GM12878 (cell line): ENCODE measurements around the gene ZNF880. TPM values are rescaled to one million over a fixed set of nuclear protein-coding genes. Genes with fewer than 3 reads are reported as not detected.

ENCODE experiments used
- ATAC-seq: fragments of 200-7000 bp; cut with Tn5 transposase; 3 replicates; pipeline ENCODE4 v1.9.1; 2020; ENCODE audit warnings: mild to moderate bottlenecking, moderate library complexity
- BruUV-seq: library from RNA; stranded (reverse); fragments of 400-500 nt; replicated peaks from 2 replicates; lab custom pipeline; 2021; lab: Mats Ljungman, UMichigan
- CTCF ChIA-PET: fragments of 300-600 bp; sonication (Branson Sonifier 250); formaldehyde crosslinking; extraction: SDS; loops from one replicate; lab custom pipeline; 2021; ENCODE audit warnings: inconsistent platforms; lab: Yijun Ruan, JAX
- POLR2A ChIA-PET: fragments of 350-600 bp; formaldehyde crosslinking; extraction: SDS; loops from one replicate; lab custom pipeline; 2021; ENCODE audit warnings: inconsistent platforms; lab: Charles Lee
- RAD21 ChIA-PET: fragments of 300-600 bp; sonication (Branson Sonifier 250); formaldehyde crosslinking; loops from one replicate; lab custom pipeline; 2023; ENCODE audit warnings: antibody characterized with exemption; ENCODE audit not compliant: unreplicated experiment; lab: Charles Lee
- SMC1A ChIA-PET: fragments of 300-600 bp; sonication (Branson Sonifier 250); formaldehyde crosslinking; loops from one replicate; lab custom pipeline; 2023; ENCODE audit not compliant: unreplicated experiment, uncharacterized antibody; lab: Charles Lee
- DNase-seq: peaks from one replicate; pipeline ENCODE4 v3.0.0-alpha.2; 2011; ENCODE audit warnings: low read depth, low spot score
- FAIRE-seq: peaks from 3 replicates; lab custom pipeline; 2011; peaks lifted over from hg19 to GRCh38; lab: Jason Lieb, UNC
- H2AFZ ChIP-seq: 2 replicates; pipeline ENCODE4 v1.6.0; 2011; ENCODE audit warnings: low read depth, low read length, control low read depth; ENCODE audit not compliant: control insufficient read depth
- H3K27ac ChIP-seq: 2 replicates; pipeline ENCODE4 v1.5.1; 2011; ENCODE audit warnings: control low read depth; ENCODE audit not compliant: control insufficient read depth, insufficient read depth
- H3K27me3 ChIP-seq, 2 experiments: replicated peaks in 1 of 2; 2 replicates each; pipeline versions ENCODE4 v1.6.0 to v1.6.1; 2011; ENCODE audit warnings: low read length in 1 of 2; ENCODE audit not compliant: control insufficient read depth in 2 of 2, insufficient read depth in 2 of 2
- H3K36me3 ChIP-seq, 2 experiments: 2 replicates each; pipeline ENCODE4 v1.5.1; 2011; ENCODE audit warnings: low read length in 1 of 2; ENCODE audit not compliant: control insufficient read depth in 2 of 2, insufficient read depth in 2 of 2
- H3K4me1 ChIP-seq: 2 replicates; pipeline ENCODE4 v1.6.1; 2011; ENCODE audit warnings: mild to moderate bottlenecking, low read length, moderate library complexity, mixed read lengths; ENCODE audit not compliant: control insufficient read depth, insufficient read depth
- H3K4me2 ChIP-seq: 2 replicates; pipeline ENCODE4 v1.6.0; 2011; ENCODE audit warnings: control low read depth; ENCODE audit not compliant: control insufficient read depth, insufficient read depth
- H3K4me3 ChIP-seq: fragments of 200-600 bp; sonication (generic); 2 replicates; pipeline ENCODE4 v1.5.1; 2016
- H3K79me2 ChIP-seq: 2 replicates; pipeline ENCODE4 v1.6.0; 2011; ENCODE audit warnings: low read length; ENCODE audit not compliant: control insufficient read depth, insufficient read depth
- H3K9ac ChIP-seq: 2 replicates; pipeline ENCODE4 v1.8.0; 2011; ENCODE audit warnings: low read length, control low read depth, mixed read lengths; ENCODE audit not compliant: control insufficient read depth, insufficient read depth
- H3K9me3 ChIP-seq: replicated peaks from 3 replicates; pipeline ENCODE4 v1.5.1; 2011; ENCODE audit warnings: mild to moderate bottlenecking, low read length; ENCODE audit not compliant: control insufficient read depth, insufficient read depth
- H4K20me1 ChIP-seq: 2 replicates; pipeline ENCODE4 v1.6.0; 2011; ENCODE audit not compliant: control insufficient read depth, insufficient read depth
- EP300 ChIP-seq, 2 experiments: fragments of 150-350 bp in 1 of 2; IDR thresholded peaks; 2 replicates each; pipeline ENCODE4 v1.6.1; 2011 to 2012; ENCODE audit warnings: low read depth in 2 of 2, low read length in 2 of 2, borderline replicate concordance in 1 of 2, improper control_type of control experiment in 1 of 2, inconsistent platforms in 1 of 2; ENCODE audit not compliant: control insufficient read depth in 1 of 2
- NFYA ChIP-seq: IDR thresholded peaks from 2 replicates; pipeline ENCODE4 v1.6.1; 2011; ENCODE audit warnings: low read depth, mild to moderate bottlenecking, low read length, improper control_type of control experiment, borderline replicate concordance
- SREBF1 ChIP-seq: IDR thresholded peaks from 2 replicates; pipeline ENCODE4 v1.6.1; 2012; ENCODE audit warnings: mild to moderate bottlenecking, low read length
- ZBTB11 ChIP-seq: fragments of 450-650 bp; formaldehyde crosslinking; IDR thresholded peaks from 2 replicates; pipeline ENCODE4 v1.5.0; 2022; ENCODE audit warnings: mild to moderate bottlenecking, missing genetic modification characterization
- ZBTB40 ChIP-seq: fragments of 450-650 bp; IDR thresholded peaks from 2 replicates; pipeline ENCODE4 v1.6.1; 2016; ENCODE audit warnings: mild to moderate bottlenecking, moderate library complexity, borderline replicate concordance
- WGBS: methylation state at CpG from one replicate; pipeline ENCODE4 v1.1.6; 2016; ENCODE audit warnings: low lambda C conversion rate; ENCODE audit not compliant: insufficient replicate concordance, insufficient coverage; ENCODE audit errors: missing lambda C conversion rate; 5-methylcytosine and 5-hydroxymethylcytosine counted together
- in situ Hi-C: fragments of 300-500 bp; cut with MboI; formaldehyde crosslinking; loops from 9 replicates; pipeline ENCODE4 v1.14.3; 2018; ENCODE audit warnings: mixed read lengths
- intact Hi-C: fragments of 100-400 bp; cut with micrococcal nuclease; formaldehyde crosslinking; loops from one replicate; pipeline ENCODE4 v1.14.2; 2022; ENCODE audit not compliant: unreplicated experiment
- polyA plus RNA-seq, 11 experiments: library from polyadenylated mRNA; depleted of rRNA in 4 of 11; unstranded in 6 of 11; stranded (reverse) in 5 of 11; fragments of >200 nt; fragmentation: Nextera tagmentation in 4 of 11; fragmentation: Illumina TruSeq in 1 of 11; extraction: Ambion mirVana in 4 of 11; extraction: Trizol in 1 of 11; gene quantifications; 1 replicate in 1 of 11; 2 replicates in 10 of 11; pipeline versions ENCODE4 v1.2.1 to v1.2.3, GENCODE V29; 2011 to 2016; ENCODE audit warnings: inconsistent platforms in 2 of 11, missing spikeins in 2 of 11, low read depth in 1 of 11
- total RNA-seq, 4 experiments: library from RNA; depleted of rRNA in 3 of 4; stranded (reverse); fragments of >200 nt in 3 of 4; fragmentation: Illumina TruSeq in 1 of 4; extraction: Trizol in 1 of 4; gene quantifications; 2 replicates each; pipeline versions ENCODE4 v1.2.1 to v1.2.3, GENCODE V29; 2013 to 2021

Gene ZNF880
- total and polyA plus RNA-seq, 10 of the 15 experiments (the other 5 are each of a cell fraction or from before 2014, with no cell fraction given) = 14.4 to 45.2 (median 21.9) TPM

- no peak for TF ChIP-seq ZBTB11 (CRISPR knock-in tag)
- no peak for TF ChIP-seq SREBF1
- no peak for TF ChIP-seq NFYA
- TF ChIP-seq, all 136 proteins: peak for 21
Observed at GRCh38 chr19:52397310-52398080, 27.8 kb downstream of the ZNF880 start, which contains the start of gene ZNF528 (continued).

- intact Hi-C loops = no loop called here
- Histone ChIP-seq H3K36me3 (no peaks in the 10 kb centered on the region), H3K27me3 (no peaks in the 10 kb centered on the region), H3K9ac (peak overlapping the region; percentile 65), H3K9me3 (peaks cover 14% of the 10 kb centered on the region; the same call in 2 of the 3 replicates), H3K4me3 (peak overlapping the region; percentile 69), H3K4me1 (no peaks in the 10 kb centered on the region), H3K27ac (peak overlapping the region; percentile 59), H2AFZ (peak overlapping the region; percentile 88), H3K4me2 (peak overlapping the region; percentile 66), H4K20me1 (no peaks in the 10 kb centered on the region), H3K79me2 (no peaks in the 10 kb centered on the region)
- DNase-seq (no peak), ATAC-seq (no peak; the same call in 1 of the 3 replicates), FAIRE-seq (no peak)
- CTCF ChIA-PET = no interaction called here
- in situ Hi-C loops = no loop called here
- SMC1A ChIA-PET = interaction anchor here (0.6 kb wide), 1 partner anchor 305 kb away, joined by 3 read pairs; no protein-coding TSS in a partner anchor
- POLR2A ChIA-PET = no interaction called here
- BruUV-seq = TSS peak; percentile 75
- 0 out of 2 replicates have a peak, but pooled peaks have one; percentile 23 for TF ChIP-seq ZBTB40
- TF ChIP-seq EP300 (IDR thresholded peaks at IDR 0.05; ENCODE audit: borderline replicate concordance in 1 of 2, control insufficient read depth in 1 of 2, low read depth in 2 of 2, low read length in 2 of 2) = no peak
- WGBS = 33% methylated on average over 14 of the region's 14 CpGs
- RAD21 ChIA-PET = no interaction called here
Observed at GRCh38 chr19:52398081-52398441, 28.3 kb downstream of the ZNF880 start.
